Neural cell (in vitro differentiated cells): ENCODE results near the gene SPTLC2. TPM values are rescaled to one million over a fixed set of nuclear protein-coding genes. Genes with fewer than 3 reads are reported as not detected.
A peak's percentile ranks its signal among the peaks of the same experiment; 100 is the strongest.

Experiments
- H2AFZ ChIP-seq: fragments of 200-600, 300-800 bp; sonication (generic), shearing (Covaris generic); 2 replicates; pipeline ENCODE4 v1.6.0; 2014; ENCODE audit warnings: low read depth, mild to moderate bottlenecking, antibody characterized with exemption, low read length, moderate library complexity
- H3F3A ChIP-seq: fragments of 200-600 bp; shearing (Covaris generic); 2 replicates; pipeline ENCODE4 v1.6.1; 2016; ENCODE audit warnings: mild to moderate bottlenecking, moderate library complexity, mixed read lengths, antibody characterized with exemption, low read length; ENCODE audit not compliant: insufficient read depth, poor library complexity, severe bottlenecking
- H3K27ac ChIP-seq: fragments of 200-600, 300-800 bp; sonication (generic), shearing (Covaris generic); 2 replicates; pipeline ENCODE4 v1.5.1; 2014; ENCODE audit warnings: mild to moderate bottlenecking, low read length, moderate library complexity
- H3K27me3 ChIP-seq: fragments of 300-800, 200-600 bp; sonication (generic), shearing (Covaris generic); 2 replicates; pipeline ENCODE4 v1.6.0; 2014; ENCODE audit warnings: mild to moderate bottlenecking, low read depth, low read length, moderate library complexity; ENCODE audit not compliant: insufficient read depth
- H3K36me3 ChIP-seq: fragments of 300-800, 200-600 bp; sonication (generic), shearing (Covaris generic); 2 replicates; pipeline ENCODE4 v1.5.1; 2014; ENCODE audit warnings: mild to moderate bottlenecking, antibody characterized with exemption, low read length, moderate library complexity; ENCODE audit not compliant: insufficient read depth
- H3K4me2 ChIP-seq: fragments of 300-800, 200-600 bp; sonication (generic), shearing (Covaris generic); 2 replicates; pipeline ENCODE4 v1.6.0; 2014; ENCODE audit warnings: mild to moderate bottlenecking, low read length
- H3K4me3 ChIP-seq: fragments of 300-800, 200-600 bp; sonication (generic), shearing (Covaris generic); 2 replicates; pipeline ENCODE4 v1.5.1; 2014; ENCODE audit warnings: mild to moderate bottlenecking, low read length, moderate library complexity
- H3K79me2 ChIP-seq: fragments of 200-600 bp; shearing (Covaris generic); replicated peaks from 2 replicates; pipeline ENCODE4 v1.6.0; 2014; ENCODE audit warnings: mild to moderate bottlenecking, low read length, moderate library complexity; ENCODE audit not compliant: insufficient read depth
- H3K9ac ChIP-seq: fragments of 300-800, 200-600 bp; sonication (generic), shearing (Covaris generic); 2 replicates; pipeline ENCODE4 v1.6.1; 2016; ENCODE audit warnings: mild to moderate bottlenecking, low read length, mixed read lengths
- H3K9me2 ChIP-seq: fragments of 200-600 bp; shearing (Covaris generic); 2 replicates; pipeline ENCODE4 v1.6.1; 2016; ENCODE audit warnings: mild to moderate bottlenecking, low read length, mixed read lengths; ENCODE audit not compliant: insufficient read depth
- H3K9me3 ChIP-seq: fragments of 200-600, 300-800 bp; sonication (generic), shearing (Covaris generic); 2 replicates; pipeline ENCODE4 v1.6.1; 2016; ENCODE audit warnings: mild to moderate bottlenecking, mixed run types, low read length, moderate library complexity, mixed read lengths
- H4K20me1 ChIP-seq: fragments of 200-600 bp; shearing (Covaris generic); 2 replicates; pipeline ENCODE4 v1.6.1; 2016; ENCODE audit warnings: mild to moderate bottlenecking, mixed run types; ENCODE audit not compliant: insufficient read depth
- EP300 ChIP-seq: fragments of 450-650 bp; conservative IDR thresholded peaks from 2 replicates; pipeline ENCODE4 v1.6.1; 2014; ENCODE audit warnings: antibody characterized with exemption, mild to moderate bottlenecking, moderate library complexity; ENCODE audit not compliant: poor library complexity, severe bottlenecking
- EZH2 ChIP-seq: fragments of 200-600, 300-800 bp; shearing (Covaris generic), sonication (generic); IDR thresholded peaks from 2 replicates; pipeline ENCODE4 v1.6.1; 2014; ENCODE audit warnings: antibody characterized with exemption, low read length, borderline replicate concordance, mild to moderate bottlenecking; ENCODE audit not compliant: insufficient read depth, poor library complexity, severe bottlenecking
- MXI1 ChIP-seq: fragments of 450-650 bp; conservative IDR thresholded peaks from 2 replicates; pipeline ENCODE4 v1.6.1; 2014; ENCODE audit warnings: antibody characterized with exemption, mild to moderate bottlenecking; ENCODE audit not compliant: poor library complexity, severe bottlenecking
- POLR2AphosphoS5 ChIP-seq: IDR thresholded peaks from 2 replicates; pipeline ENCODE4 v1.6.1; 2012
- RAD21 ChIP-seq: fragments of 450-650 bp; conservative IDR thresholded peaks from 2 replicates; pipeline ENCODE4 v1.6.1; 2014; ENCODE audit warnings: antibody characterized with exemption, mild to moderate bottlenecking, moderate library complexity
- SMC3 ChIP-seq: fragments of 450-650 bp; conservative IDR thresholded peaks from 2 replicates; pipeline ENCODE4 v1.6.1; 2014; ENCODE audit warnings: antibody characterized with exemption, mild to moderate bottlenecking, moderate library complexity; ENCODE audit not compliant: poor library complexity
- TAF1 ChIP-seq: IDR thresholded peaks from 2 replicates; pipeline ENCODE4 v1.6.1; 2012; ENCODE audit warnings: low read depth
- polyA plus RNA-seq: library from polyadenylated mRNA; depleted of rRNA; stranded (reverse); fragments of >200 nt; gene quantifications from 2 replicates; pipeline ENCODE4 v1.2.3, GENCODE V29; 2014
- TF ChIP-seq, protein P1 (sequence below): IDR thresholded peaks from 2 replicates; pipeline ENCODE4 v1.6.1; 2012; ENCODE audit warnings: borderline replicate concordance
- TF ChIP-seq, protein P2 (sequence below): fragments of 450-650 bp; IDR thresholded peaks from 2 replicates; pipeline ENCODE4 v1.5.1; 2014; ENCODE audit warnings: antibody characterized with exemption, mild to moderate bottlenecking, moderate library complexity; ENCODE audit not compliant: poor library complexity, severe bottlenecking

Gene SPTLC2
- polyA plus RNA-seq, 1 donor from 2014 or later, result 15.1 TPM

DNA sequence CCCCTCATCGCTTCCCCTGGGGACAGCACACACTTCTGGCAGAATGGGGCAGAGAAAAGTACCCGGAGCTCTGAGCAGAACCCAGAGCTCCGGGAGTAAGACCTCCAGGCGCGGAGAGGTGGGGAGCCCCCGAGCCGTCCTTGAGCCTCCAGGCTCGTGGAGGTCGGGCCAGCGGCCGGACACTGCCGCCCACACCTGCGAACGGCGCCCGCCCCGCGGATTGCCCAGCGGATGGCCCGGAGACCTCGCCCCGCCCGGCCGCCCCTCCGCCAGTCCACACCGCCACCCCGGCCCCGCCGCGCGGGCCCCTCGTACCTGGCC lies 344 bp downstream of the SPTLC2 start:
- H4K20me1 ChIP-seq, result no peaks in the 10 kb centered on the region
- no peaks in the 10 kb centered on the region for H3K9me2 ChIP-seq
- peak overlapping the region; percentile 71 for H3K4me3 ChIP-seq
- H3K27me3 ChIP-seq, result no peaks in the 10 kb centered on the region
- H3K9ac ChIP-seq, result peak overlapping the region; percentile 78
- H3K9me3 ChIP-seq, result no peaks in the 10 kb centered on the region
- peaks cover 11% of the 10 kb centered on the region for H3K79me2 ChIP-seq
- H3K36me3 ChIP-seq, result no peaks in the 10 kb centered on the region
- TF ChIP-seq POLR2AphosphoS5 (no peak), SMC3 (no peak)
- TF ChIP-seq, protein P1, sequence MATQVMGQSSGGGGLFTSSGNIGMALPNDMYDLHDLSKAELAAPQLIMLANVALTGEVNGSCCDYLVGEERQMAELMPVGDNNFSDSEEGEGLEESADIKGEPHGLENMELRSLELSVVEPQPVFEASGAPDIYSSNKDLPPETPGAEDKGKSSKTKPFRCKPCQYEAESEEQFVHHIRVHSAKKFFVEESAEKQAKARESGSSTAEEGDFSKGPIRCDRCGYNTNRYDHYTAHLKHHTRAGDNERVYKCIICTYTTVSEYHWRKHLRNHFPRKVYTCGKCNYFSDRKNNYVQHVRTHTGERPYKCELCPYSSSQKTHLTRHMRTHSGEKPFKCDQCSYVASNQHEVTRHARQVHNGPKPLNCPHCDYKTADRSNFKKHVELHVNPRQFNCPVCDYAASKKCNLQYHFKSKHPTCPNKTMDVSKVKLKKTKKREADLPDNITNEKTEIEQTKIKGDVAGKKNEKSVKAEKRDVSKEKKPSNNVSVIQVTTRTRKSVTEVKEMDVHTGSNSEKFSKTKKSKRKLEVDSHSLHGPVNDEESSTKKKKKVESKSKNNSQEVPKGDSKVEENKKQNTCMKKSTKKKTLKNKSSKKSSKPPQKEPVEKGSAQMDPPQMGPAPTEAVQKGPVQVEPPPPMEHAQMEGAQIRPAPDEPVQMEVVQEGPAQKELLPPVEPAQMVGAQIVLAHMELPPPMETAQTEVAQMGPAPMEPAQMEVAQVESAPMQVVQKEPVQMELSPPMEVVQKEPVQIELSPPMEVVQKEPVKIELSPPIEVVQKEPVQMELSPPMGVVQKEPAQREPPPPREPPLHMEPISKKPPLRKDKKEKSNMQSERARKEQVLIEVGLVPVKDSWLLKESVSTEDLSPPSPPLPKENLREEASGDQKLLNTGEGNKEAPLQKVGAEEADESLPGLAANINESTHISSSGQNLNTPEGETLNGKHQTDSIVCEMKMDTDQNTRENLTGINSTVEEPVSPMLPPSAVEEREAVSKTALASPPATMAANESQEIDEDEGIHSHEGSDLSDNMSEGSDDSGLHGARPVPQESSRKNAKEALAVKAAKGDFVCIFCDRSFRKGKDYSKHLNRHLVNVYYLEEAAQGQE, result no peak
- H2AFZ ChIP-seq, result no peak overlapping the region
- no peaks in the 10 kb centered on the region for H3F3A ChIP-seq
- peak overlapping the region; percentile 63 for H3K27ac ChIP-seq
- H3K4me2 ChIP-seq, result peak overlapping the region; percentile 60

DNA sequence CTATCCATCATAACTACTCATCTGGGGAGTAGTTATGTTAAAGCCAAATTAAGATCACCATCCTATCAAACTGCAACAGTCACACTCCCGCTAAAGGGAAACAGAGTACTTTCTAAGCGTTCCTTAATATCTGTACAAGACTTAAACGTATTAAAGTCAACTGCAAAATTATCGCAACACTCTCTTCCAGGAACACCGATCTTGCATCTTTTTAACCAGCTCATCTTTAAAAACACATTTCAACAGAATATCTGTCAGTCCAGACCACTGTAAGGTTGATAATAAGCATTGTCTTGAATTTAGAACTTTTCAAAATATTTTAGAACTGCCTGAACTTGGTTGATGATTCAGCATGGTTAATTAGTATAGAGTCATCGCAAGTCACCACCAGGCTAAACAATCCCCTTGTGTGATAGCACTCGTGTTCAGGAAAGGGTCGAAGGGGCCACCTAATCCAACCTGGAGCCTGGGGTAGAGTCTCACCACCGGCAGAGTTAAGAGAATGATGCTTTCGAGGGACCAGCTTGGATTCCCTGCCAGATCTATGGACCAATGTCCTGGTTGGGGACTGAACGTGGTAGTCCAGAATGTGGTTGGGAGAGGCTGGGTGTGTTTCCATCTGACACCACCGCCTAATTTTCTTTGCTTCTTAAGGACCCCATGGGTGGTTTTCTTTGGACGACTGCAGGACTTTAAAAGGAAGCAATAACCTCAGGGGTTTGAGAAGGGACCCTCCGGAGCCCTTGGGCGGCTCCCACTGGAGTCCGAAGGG lies 890 bp downstream of the SPTLC2 start:
- Histone ChIP-seq H3K27ac (peak overlapping the region; percentile 35), H2AFZ (no peak overlapping the region)
- TF ChIP-seq, protein P1, result no peak
- TF ChIP-seq RAD21 (no peak), SMC3 (no peak), EP300 (no peak), TAF1 (no peak), EZH2 (no peak), MXI1 (no peak), POLR2AphosphoS5 (no peak)
- TF ChIP-seq, protein P2, sequence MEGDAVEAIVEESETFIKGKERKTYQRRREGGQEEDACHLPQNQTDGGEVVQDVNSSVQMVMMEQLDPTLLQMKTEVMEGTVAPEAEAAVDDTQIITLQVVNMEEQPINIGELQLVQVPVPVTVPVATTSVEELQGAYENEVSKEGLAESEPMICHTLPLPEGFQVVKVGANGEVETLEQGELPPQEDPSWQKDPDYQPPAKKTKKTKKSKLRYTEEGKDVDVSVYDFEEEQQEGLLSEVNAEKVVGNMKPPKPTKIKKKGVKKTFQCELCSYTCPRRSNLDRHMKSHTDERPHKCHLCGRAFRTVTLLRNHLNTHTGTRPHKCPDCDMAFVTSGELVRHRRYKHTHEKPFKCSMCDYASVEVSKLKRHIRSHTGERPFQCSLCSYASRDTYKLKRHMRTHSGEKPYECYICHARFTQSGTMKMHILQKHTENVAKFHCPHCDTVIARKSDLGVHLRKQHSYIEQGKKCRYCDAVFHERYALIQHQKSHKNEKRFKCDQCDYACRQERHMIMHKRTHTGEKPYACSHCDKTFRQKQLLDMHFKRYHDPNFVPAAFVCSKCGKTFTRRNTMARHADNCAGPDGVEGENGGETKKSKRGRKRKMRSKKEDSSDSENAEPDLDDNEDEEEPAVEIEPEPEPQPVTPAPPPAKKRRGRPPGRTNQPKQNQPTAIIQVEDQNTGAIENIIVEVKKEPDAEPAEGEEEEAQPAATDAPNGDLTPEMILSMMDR, result no peak

More for the DNA sequence above, 890 bp downstream of the SPTLC2 start:
- Histone ChIP-seq H3K4me3 (peak overlapping the region; percentile 71), H3K9me2 (no peaks in the 10 kb centered on the region), H3K36me3 (no peaks in the 10 kb centered on the region), H3F3A (no peaks in the 10 kb centered on the region), H3K9me3 (no peaks in the 10 kb centered on the region), H3K79me2 (peaks cover 11% of the 10 kb centered on the region), H3K4me2 (peak overlapping the region; percentile 60), H3K9ac (peak overlapping the region; percentile 78), H4K20me1 (no peaks in the 10 kb centered on the region), H3K27me3 (no peaks in the 10 kb centered on the region)
